HG02588 (cell line): Measurements from ENCODE around the gene PAIP2B.
A peak's percentile ranks its signal among the peaks of the same experiment; 100 is the strongest.
"Not testable (repeated sequence)": the region's sequence is repeated elsewhere in the genome, so short reads cannot be mapped to it uniquely, and the experiment has no call there.

Experiments used
- ATAC-seq: cut with Tn5 transposase; IDR thresholded peaks from one replicate; pipeline ENCODE4 v1.9.1; 2021; ENCODE audit warnings: mild to moderate bottlenecking, moderate library complexity; ENCODE audit not compliant: unreplicated experiment

Gene PAIP2B, protein sequence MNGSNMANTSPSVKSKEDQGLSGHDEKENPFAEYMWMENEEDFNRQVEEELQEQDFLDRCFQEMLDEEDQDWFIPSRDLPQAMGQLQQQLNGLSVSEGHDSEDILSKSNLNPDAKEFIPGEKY

GRCh38 chr2:71226965-71227560 is at the start of gene PAIP2B:
PAIP2B (minus strand) TSS chr2:71227103; CDS start chr2:71202589, 24,514 bp downstream.
- peak; percentile 94 for ATAC-seq

DNA sequence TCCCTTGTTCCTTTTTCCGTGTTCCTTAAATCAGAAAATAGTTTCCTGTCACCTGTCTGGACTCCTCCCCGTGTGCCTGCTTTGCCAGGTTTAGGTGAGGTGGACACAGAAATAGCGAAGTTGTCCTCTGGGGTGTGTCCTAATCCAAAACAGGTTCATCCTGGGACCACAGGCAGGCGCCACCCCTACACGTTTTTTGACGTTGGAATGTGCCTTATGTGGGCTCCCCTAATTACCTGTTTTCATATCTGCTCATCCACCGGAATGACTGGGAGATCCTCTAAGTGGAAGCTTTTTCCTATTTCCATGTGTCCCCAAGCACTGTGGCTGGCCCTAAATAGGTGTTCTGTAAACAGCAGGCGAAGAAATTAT is 49.0 kb upstream of the PAIP2B start:
- ATAC-seq: peak; percentile 2

DNA sequence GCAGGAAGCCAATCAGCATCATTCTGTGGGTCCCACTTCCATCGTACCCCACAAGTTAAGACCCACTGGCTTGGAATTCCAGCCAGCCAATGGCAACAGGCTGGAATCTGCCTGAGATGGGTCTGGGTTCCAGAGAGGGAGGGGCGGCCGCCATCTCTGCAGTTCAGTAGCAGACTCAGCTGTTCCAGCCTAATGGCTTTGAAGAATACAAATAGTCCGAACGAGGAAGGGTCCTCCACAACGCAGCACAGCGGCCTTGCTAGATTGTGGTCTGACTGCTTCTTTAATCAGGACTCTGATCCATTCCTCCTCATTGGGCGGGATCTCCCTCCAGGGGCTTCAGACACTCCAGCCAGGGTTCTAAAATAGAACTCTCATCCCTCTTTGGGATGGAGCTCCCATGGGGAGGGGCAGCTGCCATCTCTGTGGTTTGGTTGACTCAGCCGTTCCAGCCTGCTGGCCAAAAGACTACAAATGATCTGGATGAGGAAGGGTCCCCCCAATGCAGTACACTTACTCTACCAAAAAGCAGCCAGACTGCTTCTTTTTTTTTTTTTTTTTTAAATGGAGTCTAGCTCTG is 42.7 kb upstream of the PAIP2B start:
- no peak for ATAC-seq

- no peak for ATAC-seq
These were observed 36.5 kb upstream of the PAIP2B start for GRCh38 chr2:71263386-71263785.

- no peak for ATAC-seq
These were observed 34.6 kb upstream of the PAIP2B start for GRCh38 chr2:71261534-71261933.

- no peak for ATAC-seq
These were observed 29.5 kb upstream of the PAIP2B start for GRCh38 chr2:71256421-71256820.

DNA sequence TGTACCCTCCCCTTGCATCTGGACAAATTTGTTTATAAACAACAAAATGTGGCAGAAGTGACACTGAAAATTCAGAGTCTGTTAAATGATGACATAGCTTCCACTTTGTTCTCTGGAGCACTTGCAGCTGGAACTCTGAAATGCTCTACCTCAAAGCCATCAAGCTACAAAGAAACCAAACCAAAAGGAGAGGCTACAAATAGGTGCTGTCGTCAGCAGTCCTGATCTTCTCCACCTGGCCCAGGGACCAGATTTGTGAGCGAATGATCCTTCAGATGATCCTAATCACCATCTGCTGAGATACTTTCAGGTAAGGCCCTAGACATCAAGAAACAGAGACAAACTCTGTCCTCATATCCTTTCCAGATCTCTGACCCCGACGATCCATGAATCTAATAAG is 27.9 kb upstream of the PAIP2B start:
- ATAC-seq: no peak

- no peak for ATAC-seq
These were observed 27.2 kb upstream of the PAIP2B start for GRCh38 chr2:71254078-71254477.

GRCh38 chr2:71253476-71253875 is 26.6 kb upstream of the PAIP2B start:
- ATAC-seq: no peak

DNA sequence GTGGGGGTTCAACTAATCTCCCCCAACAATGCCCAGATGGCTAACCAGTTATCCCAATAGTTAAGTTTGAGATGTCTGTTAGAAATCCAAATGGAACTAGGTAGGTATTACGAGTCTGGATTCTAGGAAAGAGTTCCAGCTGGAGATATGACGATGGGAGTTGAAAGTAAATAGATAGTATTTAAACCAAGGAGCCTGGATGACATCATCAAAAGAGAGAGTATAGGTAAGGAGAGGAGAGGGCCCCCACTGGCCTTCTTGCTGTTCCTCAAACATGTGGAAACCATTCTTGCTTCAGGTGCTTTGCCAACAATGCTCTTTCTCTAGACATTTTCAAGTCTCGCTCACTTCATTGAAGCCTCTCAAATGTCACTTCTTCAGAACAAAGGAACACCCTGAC is 26.0 kb upstream of the PAIP2B start:
- ATAC-seq: no peak

DNA sequence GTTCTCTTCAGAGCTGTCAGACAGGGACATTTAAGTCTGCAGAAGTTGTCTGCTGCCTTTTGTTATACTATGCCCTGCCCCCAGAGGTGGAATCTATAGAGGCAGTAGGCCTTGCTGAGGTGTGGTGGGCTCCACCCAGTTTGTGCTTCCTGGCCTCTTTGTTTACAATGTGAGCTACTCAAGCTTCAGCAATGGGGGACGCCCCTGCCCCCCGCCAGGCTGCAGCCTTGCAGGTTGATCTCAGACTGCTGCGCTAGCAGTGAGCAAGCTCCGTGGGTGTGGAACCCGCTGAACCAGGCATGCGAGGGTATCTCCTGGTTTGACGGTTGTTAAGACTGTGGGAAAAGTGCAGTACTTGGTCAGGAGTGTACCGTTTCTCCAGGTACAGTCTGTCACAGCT is 24.0 kb upstream of the PAIP2B start:
- no peak for ATAC-seq

DNA sequence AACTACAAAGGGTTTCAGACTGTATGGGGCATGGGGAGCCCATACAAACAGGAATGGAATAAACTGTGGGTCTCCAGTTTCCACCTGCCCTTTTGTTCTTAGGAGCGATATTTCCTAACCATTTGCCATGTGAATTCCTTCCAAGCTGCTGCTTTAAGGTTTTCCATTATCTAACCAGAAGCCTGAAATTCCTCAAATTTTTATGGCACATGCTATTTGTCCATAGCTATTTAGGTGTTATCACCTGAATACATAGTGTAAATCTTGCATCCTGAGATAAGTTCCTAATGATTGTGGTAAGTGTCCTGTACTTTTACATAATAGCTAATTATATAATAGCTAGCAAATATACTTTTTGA is 17.4 kb upstream of the PAIP2B start:
- no peak for ATAC-seq

- ATAC-seq: no peak
These were observed 16.9 kb upstream of the PAIP2B start for GRCh38 chr2:71243634-71244301.

DNA sequence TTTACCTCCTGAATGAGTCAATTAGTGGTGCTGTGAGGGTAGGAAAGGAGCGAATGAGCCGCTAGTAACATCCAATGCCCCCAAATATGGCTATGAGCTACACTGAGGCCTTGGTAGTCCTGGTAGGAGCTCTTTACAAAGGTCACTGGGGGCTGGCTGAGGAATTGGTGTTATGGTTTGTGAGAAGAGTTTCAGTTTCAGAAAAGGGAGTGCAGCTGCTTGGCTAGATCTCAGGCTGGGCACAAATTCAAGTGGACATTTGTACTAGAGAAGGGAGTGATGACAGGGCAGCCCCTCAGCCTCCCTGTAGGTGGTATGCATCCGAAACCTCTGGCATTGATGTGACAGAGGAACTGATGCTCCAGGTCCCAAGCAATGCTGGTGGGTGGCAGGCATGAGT is 13.9 kb upstream of the PAIP2B start:
- ATAC-seq: no peak

DNA sequence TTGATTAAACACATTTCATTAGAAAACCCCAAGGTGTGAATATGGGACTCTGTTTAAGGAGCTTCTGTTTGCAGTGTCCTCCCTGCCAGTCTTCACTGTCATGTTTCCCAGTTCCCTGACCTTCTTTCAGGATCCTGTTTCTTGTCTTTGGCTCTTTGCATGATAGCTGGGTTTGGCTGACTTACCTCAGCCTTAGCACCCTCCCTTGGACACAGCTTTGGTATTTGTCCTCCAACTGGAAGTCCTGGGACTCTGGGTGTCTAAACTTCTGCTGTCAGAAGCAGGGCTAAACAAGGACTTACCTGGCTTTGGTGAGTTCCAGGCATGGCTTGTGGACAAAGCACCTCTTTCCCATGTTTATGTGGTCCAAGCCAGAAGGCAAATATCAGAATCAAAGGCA is 11.2 kb upstream of the PAIP2B start:
- no peak for ATAC-seq

GRCh38 chr2:71235930-71236587 is 9.2 kb upstream of the PAIP2B start:
- ATAC-seq: no peak

GRCh38 chr2:71233072-71233471 is 6.2 kb upstream of the PAIP2B start:
- not testable (repeated sequence) for ATAC-seq

- peak; percentile 5 for ATAC-seq
These were observed 573 bp downstream of the PAIP2B start for GRCh38 chr2:71226096-71226964.

- ATAC-seq: no peak
These were observed 2.0 kb downstream of the PAIP2B start for GRCh38 chr2:71224935-71225334.

GRCh38 chr2:71224457-71224856 is 2.4 kb downstream of the PAIP2B start:
- ATAC-seq: no peak

DNA sequence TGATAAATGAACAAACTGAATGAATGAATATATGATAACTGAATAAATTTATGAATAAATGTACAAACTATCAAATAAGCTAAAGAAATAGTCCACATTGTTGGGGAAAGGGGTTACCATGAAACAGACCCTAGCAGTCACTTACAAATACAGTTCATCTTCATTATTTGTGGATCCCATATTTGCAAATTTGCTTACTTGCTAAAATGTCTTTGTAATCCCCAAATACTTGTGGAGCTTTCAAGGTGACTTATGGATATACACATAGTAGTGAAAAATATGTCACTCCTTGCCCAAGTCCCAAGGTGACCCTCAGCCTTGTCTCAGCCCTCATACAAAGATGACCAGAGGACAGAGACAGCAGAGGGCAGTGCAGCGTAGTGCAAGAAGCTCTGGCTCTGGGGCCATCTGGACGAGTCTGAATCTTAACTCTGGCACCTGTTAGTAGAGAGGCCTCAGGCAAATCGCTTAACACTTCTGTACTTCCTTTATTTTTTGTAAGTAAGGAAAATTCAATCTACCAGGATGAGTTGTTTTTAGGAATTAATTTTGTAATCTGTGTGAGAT is 3.1 kb downstream of the PAIP2B start:
- ATAC-seq: no peak
